Effector CD8-positive, alpha-beta T cell (primary cell): ENCODE data around the gene SNN.

Source experiments
- DNase-seq: peaks from one replicate; lab custom pipeline; 2025; lab: John Stamatoyannopoulos, UW

SNN gene

GRCh38 chr16:11667221-11667823 is 933 bp upstream of the SNN start:
- DNase-seq = no peak

DNA sequence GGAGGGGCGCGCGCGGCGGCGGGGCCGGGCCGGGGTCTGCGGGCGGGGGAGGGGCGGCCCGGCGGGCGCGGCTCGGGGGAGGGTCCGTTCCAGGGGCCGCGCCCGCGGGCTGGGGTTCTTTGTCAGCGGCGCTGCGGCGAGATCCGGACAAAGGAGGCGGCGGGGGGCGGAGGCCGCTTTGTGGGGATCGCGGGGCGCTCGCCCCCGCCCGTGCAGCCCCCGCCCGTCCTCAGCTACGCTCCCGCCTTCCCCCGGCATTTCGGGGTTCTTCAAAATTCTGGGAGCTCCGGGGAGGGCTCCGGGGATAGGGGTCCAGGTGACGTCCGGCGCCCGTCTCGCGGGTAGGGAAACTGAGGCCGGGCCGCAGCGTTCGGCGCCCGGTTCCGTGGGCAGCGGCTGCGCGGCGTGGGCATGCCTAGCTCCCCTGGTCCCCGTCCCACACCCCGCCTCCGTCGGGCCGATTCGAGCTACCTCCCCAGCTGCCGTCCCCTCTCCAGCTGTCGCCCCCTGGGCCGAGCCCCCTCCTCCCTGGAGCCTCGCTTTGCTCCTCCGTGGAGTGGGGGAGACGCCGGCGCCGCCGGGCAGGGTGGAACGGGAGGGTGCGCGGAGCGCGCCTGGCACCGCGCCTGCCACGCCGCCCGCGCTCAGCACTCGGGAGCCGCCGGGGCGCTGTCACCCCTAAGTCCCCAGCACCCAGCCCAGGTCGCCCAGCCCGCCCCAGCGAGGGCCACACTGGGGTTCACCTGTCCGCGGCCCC is 546 bp downstream of the SNN start:
- no peak for DNase-seq

DNA sequence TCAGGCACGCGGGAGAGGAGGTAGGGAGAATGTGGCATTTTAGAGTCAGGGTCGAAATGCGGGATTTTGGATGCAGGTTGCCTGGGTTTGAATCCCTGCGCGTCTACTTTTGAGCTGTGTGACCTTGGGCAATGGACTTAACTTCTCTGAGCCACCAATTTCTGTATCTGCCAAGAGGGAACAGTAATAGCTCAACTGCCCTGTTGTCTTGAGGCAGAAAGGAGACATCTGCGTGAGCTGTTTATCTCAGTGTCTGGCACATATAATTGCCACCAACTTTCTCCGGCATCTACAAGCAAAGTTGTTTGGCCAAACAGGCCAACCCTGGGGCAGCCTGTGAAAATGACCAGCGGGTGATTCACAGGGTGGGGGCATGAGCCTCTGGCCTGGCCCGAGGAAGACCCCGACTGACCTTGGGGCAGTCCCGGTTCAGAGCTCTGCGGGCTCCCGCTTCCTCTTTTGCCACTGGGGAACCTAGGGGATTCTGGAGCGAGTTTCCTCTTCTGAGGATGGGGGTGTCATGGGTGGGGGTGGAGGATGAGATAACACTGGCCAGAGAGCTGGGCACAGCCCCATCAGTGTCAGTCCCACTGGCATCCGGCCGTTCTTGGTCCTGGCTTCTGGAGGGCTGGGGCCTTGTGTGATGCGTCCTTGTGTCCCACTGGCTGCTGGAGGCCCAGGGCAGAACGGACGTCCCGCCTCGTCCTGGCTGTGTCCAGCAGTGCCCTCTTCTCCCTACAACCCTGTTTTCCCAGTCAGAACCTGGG is 1.3 kb downstream of the SNN start:
- DNase-seq = no peak

GRCh38 chr16:11670171-11671131 is 2.2 kb downstream of the SNN start:
- no peak for DNase-seq

- no peak for DNase-seq
These were observed 3.0 kb downstream of the SNN start for GRCh38 chr16:11671271-11671670.

- no peak for DNase-seq
These were observed 3.4 kb downstream of the SNN start for GRCh38 chr16:11671676-11672075.

- DNase-seq = no peak
These were observed 4.2 kb downstream of the SNN start for GRCh38 chr16:11672206-11673090.

DNA sequence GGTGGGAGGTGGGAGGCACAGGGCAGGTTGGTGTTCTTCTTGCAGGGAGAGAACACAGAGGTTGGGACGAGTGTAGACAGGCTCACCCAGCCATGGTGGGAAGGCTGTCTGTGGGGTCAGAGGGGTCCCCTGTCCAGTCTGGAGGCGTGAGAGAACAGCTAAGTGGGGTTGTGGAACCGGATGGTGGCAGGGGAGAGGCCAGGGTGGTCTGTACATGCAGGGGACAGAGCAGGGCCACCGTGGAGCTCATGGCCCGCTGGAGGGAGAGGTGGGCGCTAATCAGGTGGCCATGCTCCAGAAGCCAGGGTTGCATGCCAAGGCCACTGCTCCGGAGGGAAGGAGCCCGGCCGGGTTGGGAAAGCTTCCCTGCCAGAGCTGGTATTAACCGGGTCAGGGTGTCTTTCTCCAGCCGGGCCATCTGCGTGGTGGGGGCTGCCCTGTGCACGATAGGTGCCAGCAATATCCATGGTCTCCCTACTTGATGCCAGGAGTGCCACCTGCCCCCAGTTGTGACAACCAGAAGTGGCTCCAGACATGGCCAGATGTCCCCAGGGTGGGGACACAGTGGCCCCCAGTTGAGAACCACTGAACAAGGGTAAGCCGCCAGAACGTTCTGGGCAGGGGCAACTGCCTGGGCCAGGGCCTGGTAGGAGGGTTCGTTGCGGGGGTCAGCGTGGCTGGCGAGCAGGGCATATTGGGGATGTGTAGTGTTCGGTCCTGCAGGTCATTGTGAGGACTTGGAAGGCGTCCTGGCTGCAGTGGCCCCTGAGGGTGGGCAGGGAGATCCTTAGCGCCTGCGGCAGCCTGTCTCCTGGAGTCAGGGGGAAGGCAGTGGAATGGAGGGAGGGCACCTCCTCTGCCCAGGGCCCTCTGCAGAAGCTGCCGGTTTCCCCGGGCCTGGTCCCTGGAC is 5.1 kb downstream of the SNN start:
- no peak for DNase-seq

- DNase-seq = no peak
These were observed 6.0 kb downstream of the SNN start for GRCh38 chr16:11674001-11674817.

DNA sequence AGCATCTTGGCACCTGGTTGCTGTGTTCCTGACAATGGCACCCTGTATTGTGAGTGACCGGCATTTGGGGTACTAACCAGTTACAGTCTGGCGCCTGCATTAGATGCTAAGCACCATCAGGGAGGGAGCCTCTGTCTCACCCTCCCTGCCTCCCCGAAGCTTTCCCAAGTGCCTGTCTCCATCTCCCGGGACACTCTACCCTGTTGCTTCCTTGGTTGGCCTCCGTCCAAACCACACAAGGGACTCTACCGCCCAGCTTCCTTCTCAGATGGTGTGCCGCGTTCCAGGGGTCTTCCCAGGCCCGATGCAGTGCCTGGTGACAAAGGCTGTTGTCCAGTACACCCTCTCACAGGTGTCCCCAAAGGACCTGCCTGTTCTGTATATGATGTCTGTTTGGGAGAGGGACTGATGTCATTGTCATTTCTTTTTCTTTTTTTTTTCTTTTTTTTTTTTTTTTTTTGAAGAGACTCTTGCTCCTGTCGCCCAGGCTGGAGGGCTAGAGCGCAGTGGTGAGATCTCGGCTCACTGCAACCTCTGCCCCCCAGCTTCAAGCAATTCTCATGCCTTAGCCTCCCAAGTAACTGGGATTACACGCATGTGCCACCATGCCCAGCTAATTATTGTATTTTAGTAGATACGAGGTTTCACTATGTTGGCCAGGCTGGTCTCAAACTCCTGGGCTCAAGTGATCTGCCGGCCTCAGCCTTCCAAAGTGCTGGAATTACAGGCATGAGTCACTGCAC is 6.7 kb downstream of the SNN start:
- no peak for DNase-seq

DNA sequence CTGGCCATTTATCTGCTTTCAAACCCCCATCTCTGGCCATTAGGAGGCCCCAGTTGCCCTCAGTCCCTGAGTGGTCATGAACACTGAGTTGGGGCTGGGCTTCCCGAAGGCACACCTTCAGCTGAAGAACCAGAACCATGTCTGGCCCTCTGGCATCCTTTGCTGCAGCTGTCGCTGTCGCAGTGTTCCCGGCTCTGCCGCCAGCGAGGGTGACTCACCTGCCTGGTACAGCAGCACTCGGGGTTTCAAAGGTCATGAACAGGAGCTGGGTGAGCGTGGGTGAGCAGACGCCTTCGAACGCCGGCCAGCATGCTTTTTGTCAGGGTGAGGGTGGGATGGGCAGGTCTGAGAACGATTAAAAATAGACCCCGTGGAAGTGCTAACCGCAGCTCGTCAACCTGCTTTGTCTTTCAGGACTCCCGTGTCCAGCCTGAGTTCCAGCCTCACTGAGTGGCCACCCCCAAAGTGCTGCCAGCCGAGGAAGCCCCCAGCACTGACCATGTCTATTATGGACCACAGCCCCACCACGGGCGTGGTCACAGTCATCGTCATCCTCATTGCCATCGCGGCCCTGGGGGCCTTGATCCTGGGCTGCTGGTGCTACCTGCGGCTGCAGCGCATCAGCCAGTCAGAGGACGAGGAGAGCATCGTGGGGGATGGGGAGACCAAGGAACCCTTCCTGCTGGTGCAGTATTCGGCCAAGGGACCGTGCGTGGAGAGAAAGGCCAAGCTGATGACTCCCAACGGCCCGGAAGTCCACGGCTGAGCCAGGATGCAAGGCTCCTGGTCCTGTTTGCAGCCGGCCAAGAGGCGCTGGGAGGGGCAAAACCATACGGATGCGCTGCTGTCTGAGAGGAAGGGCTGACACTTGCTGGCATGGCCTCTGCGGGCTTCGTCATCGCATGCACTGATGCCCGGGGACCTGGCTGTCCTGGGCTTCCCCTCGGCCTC is 7.6 kb downstream of the SNN start:
- DNase-seq = no peak

DNA sequence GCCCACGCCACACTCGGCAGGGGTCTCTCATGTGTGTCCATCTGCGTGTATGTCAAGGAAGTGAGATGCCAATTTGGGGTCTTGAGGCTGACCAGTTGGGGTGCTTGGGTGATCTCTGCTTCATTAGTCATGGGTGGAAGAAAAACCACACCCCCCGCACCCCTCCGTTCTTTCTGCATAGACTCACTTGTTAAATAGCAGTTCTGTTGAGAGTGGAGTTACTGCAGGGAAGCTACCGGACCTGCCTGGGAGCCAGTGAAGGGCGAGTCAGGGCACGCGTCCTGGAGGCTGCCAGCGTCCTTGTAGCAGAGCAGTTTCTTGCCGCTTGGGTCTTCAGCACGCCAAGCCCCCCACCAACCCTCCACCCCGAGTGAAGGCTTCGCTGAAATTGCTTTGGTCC is 8.5 kb downstream of the SNN start:
- no peak for DNase-seq

DNA sequence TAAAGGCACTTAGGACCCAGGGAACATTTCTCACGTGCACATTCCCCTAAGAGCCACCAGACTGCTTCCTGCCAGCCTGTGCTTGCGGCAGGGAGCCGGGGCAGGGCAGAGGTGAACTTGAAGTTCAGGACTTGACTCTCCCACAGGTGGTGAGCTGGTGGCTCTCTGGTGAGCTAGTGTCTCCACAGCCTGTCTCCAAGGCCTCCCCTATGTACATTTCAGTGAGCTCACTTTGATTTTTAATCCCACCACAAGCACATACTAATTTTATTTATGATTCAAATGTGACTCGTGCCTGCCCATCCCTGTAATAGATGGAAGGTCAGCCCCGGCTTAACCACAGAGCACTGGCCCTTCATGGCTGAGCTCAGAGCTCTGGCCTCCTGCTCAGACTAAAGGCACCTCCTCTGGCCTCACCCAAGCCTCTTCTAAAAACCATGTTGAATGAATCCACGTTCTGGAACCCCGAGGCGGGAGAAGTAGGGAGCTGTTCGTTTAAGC is 9.2 kb downstream of the SNN start:
- no peak for DNase-seq

DNA sequence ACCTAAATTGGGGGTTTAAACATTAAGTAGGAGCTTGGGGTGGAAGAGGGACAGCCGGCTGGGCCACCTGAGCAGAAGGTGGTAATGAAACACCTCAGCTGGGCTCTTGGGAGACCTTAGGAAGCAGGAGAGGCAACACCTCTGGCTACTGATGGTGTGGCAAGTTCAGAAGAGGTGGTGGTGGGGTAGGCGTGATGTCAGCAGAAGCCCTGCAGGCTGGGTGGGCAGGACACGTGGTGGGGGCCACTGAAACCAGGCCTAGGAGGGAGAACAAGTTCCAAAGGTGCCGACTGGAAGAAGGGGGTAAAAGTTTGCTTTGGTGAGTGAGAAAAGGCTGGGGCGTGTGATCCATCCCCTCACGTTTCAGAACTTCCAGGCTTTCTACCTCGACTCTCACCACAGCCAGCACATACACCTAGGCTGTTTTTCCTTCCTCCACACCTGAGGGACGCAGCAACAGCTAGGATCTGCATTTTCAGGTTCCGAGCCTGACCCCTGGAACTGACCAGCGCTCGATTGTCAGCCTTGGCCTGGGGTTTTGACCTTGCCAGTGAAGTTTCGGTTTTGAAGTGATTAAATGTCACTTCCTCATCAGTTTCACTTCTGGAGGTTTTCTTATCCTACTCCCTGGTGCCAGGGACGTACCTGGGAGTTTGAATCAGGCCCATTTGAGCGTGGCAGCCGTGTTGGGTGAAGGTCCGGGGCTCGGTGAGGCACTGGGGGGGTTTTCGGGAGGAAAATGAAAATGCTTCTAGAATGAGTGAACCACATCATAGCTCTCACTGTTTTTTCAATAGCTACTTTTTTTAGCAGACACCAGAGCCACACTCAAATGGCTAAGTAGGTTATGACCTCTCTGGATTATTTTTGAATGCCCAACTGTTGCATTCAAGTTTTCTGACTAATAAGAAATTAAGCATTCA is 10.0 kb downstream of the SNN start:
- no peak for DNase-seq

- no peak for DNase-seq
These were observed 11.0 kb downstream of the SNN start for GRCh38 chr16:11679250-11679649.
